Stomach (tissue), 9 donors: ENCODE results near the gene SRPK3. TPM values are rescaled to one million over a fixed set of nuclear protein-coding genes. Genes with fewer than 3 reads are reported as not detected.

Source experiments
- DNase-seq, 2 donors: peaks; one replicate each; pipeline versions ENCODE4 v3.0.0 to v3.0.0-alpha.2; 2013 to 2019
- H3K27ac ChIP-seq, 5 donors: fragments of 200-600 bp in 4 of 5; sonication (generic) in 4 of 5; one replicate each; pipeline ENCODE4 v1.5.1; 2013 to 2019; ENCODE audit warnings: mild to moderate bottlenecking in 1 of 5, moderate library complexity in 1 of 5
- H3K27me3 ChIP-seq, 3 donors: fragments of 200-600 bp; sonication (generic); one replicate each; pipeline ENCODE4 v1.5.1; 2017 to 2019; ENCODE audit warnings: mixed run types in 1 of 3
- H3K36me3 ChIP-seq, 4 donors: fragments of 200-600 bp; sonication (generic); 1 replicate in 3 of 4; 2 replicates in 1 of 4; pipeline ENCODE4 v1.5.1; 2016 to 2019
- H3K4me1 ChIP-seq, 4 donors: fragments of 200-600 bp; sonication (generic); one replicate each; pipeline ENCODE4 v1.5.1; 2016 to 2019
- H3K4me3 ChIP-seq, 4 donors: fragments of 200-600 bp; sonication (generic) in 3 of 4; one replicate each; pipeline ENCODE4 v1.5.1; 2016 to 2019; ENCODE audit warnings: mild to moderate bottlenecking in 1 of 4
- H3K9me3 ChIP-seq, 4 donors: fragments of 200-600 bp; sonication (generic); one replicate each; pipeline ENCODE4 v1.5.1; 2016 to 2019
- CTCF ChIP-seq, 7 experiments: fragments of 450-650 bp in 4 of 7; fragments of 200-600 bp in 3 of 7; sonication (generic) in 3 of 7; IDR thresholded peaks; one replicate each; pipeline ENCODE4 v1.5.1; 2016 to 2019; ENCODE audit warnings: antibody characterized with exemption in 7 of 7, control low read depth in 2 of 7, mild to moderate bottlenecking in 1 of 7
- EP300 ChIP-seq: sonication (generic); formaldehyde crosslinking; IDR thresholded peaks from one replicate; pipeline ENCODE4 v1.6.1; 2017; ENCODE audit warnings: antibody characterized with exemption
- POLR2A ChIP-seq, 4 donors: fragments of 450-650 bp; IDR thresholded peaks; one replicate each; pipeline ENCODE4 v1.6.1; 2016; ENCODE audit warnings: antibody characterized with exemption in 4 of 4, control low read depth in 2 of 4, mild to moderate bottlenecking in 1 of 4, moderate library complexity in 1 of 4
- POLR2AphosphoS5 ChIP-seq, 3 donors: sonication (generic); formaldehyde crosslinking; IDR thresholded peaks; one replicate each; pipeline ENCODE4 v1.6.1; 2016; ENCODE audit warnings: antibody characterized with exemption in 3 of 3
- WGBS, 5 donors: extraction: QIAGEN DNeasy Blood & Tissue Kit in 3 of 5; methylation state at CpG; one replicate each; pipeline versions ENCODE4 v1.1.5 to v1.1.7; 2013 to 2018; 5-methylcytosine and 5-hydroxymethylcytosine counted together
- intact Hi-C: fragments of 100-400 bp; cut with DNase I; formaldehyde crosslinking; loops from one replicate; pipeline ENCODE4 v1.15.1; 2023; ENCODE audit warnings: low total_unique reads
- polyA plus RNA-seq, 3 donors: library from polyadenylated mRNA; stranded (reverse); fragments of 200-250 nt; gene quantifications; one replicate each; pipeline ENCODE4 v1.2.3, GENCODE V29; 2013
- total RNA-seq, 5 donors: library from RNA; depleted of rRNA; stranded (reverse); fragments of >200 nt; gene quantifications; one replicate each; pipeline versions ENCODE4 v1.1.0 to v1.2.3, GENCODE V29; 2014 to 2016
- donor health status: healthy with polysubstance abuse.
- donor health status: Bipolar disorder and iron deficiency.
- donor health status: healthy.

Gene SRPK3
- total and polyA plus RNA-seq, 8 donors = 0.35 to 3.6 (median 1.3) TPM; not detected in 2

- TF ChIP-seq EP300 = no peak
- TF ChIP-seq POLR2A (IDR thresholded peaks at IDR 0.05) = no peak
- TF ChIP-seq CTCF (IDR thresholded peaks at IDR 0.05) = no peak
- TF ChIP-seq POLR2AphosphoS5 (IDR thresholded peaks at IDR 0.05) = no peak
- Histone ChIP-seq H3K4me3 (no peak overlapping the region), H3K36me3 (peaks cover 0 to 46% (median 33%) of the 10 kb centered on the region in 4 donors), H3K27ac (no peak overlapping the region), H3K27me3 (peaks cover 0 to 17% (median 3%) of the 10 kb centered on the region in 3 donors), H3K9me3 (no peaks in the 10 kb centered on the region), H3K4me1 (peaks cover 0 to 26% (median 15%) of the 10 kb centered on the region in 4 donors)
- WGBS, 5 donors = 48 to 60% (median 53%) methylated on average over 7 to 11 of the region's 11 CpGs; no CpG with 5 or more reads in 1 of the 5 donors
- intact Hi-C loops = no loop called here
- DNase-seq = no peak
These were observed 1.5 kb downstream of the SRPK3 start for GRCh38 chrX:153782313-153782712.

GRCh38 chrX:153782871-153783270 is 2.0 kb downstream of the SRPK3 start:
- DNase-seq = no peak
- no peaks in the 10 kb centered on the region for H3K9me3 ChIP-seq
- no peak overlapping the region for H3K4me3 ChIP-seq
- H3K27ac ChIP-seq = no peak overlapping the region
- peaks cover 0 to 47% (median 37%) of the 10 kb centered on the region in 4 donors for H3K36me3 ChIP-seq
- 40 to 91% (median 86%) methylated on average over 1 to 14 of the region's 14 CpGs for WGBS, 5 donors
- intact Hi-C loops = no loop called here
- peaks cover 0 to 26% (median 15%) of the 10 kb centered on the region in 4 donors for H3K4me1 ChIP-seq
- peaks cover 0 to 16% (median 3%) of the 10 kb centered on the region in 3 donors for H3K27me3 ChIP-seq
- TF ChIP-seq CTCF (IDR thresholded peaks at IDR 0.05) (no peak), POLR2A (IDR thresholded peaks at IDR 0.05) (no peak), EP300 (no peak), POLR2AphosphoS5 (IDR thresholded peaks at IDR 0.05) (no peak)

GRCh38 chrX:153783378-153784013 is 2.7 kb downstream of the SRPK3 start:
- Histone ChIP-seq H3K4me1 (peaks cover 0 to 26% (median 15%) of the 10 kb centered on the region in 4 donors), H3K4me3 (no peak overlapping the region), H3K9me3 (no peaks in the 10 kb centered on the region), H3K27me3 (peaks cover 0 to 16% (median 3%) of the 10 kb centered on the region in 3 donors), H3K27ac (no peak overlapping the region), H3K36me3 (peaks cover 0 to 52% (median 43%) of the 10 kb centered on the region in 4 donors)
- no peak for DNase-seq
- TF ChIP-seq CTCF (IDR thresholded peaks at IDR 0.05) = no peak
- no peak for TF ChIP-seq EP300
- no peak for TF ChIP-seq POLR2AphosphoS5 (IDR thresholded peaks at IDR 0.05)
- no peak for TF ChIP-seq POLR2A (IDR thresholded peaks at IDR 0.05)
- WGBS, 5 donors = 66 to 86% (median 79%) methylated on average over 13 to 24 of the region's 24 CpGs
- intact Hi-C loops = no loop called here

- no peak overlapping the region for H3K4me3 ChIP-seq
- TF ChIP-seq EP300 = no peak
- no peak for TF ChIP-seq POLR2AphosphoS5 (IDR thresholded peaks at IDR 0.05)
- no peak for TF ChIP-seq CTCF (IDR thresholded peaks at IDR 0.05)
- TF ChIP-seq POLR2A (IDR thresholded peaks at IDR 0.05) = no peak
- intact Hi-C loops = no loop called here
- H3K27me3 ChIP-seq = peaks cover 0 to 16% (median 3%) of the 10 kb centered on the region in 3 donors
- WGBS, 5 donors = 90 to 93% (median 92%) methylated on average over 7 to 27 of the region's 27 CpGs
- no peak for DNase-seq
- H3K4me1 ChIP-seq = peaks cover 0 to 26% (median 15%) of the 10 kb centered on the region in 4 donors
- no peaks in the 10 kb centered on the region for H3K9me3 ChIP-seq
- H3K27ac ChIP-seq = no peak overlapping the region
- peaks cover 3 to 61% (median 52%) of the 10 kb centered on the region in 4 donors for H3K36me3 ChIP-seq
These were observed 3.6 kb downstream of the SRPK3 start for GRCh38 chrX:153784325-153784967.
